GM10266 (cell line): Measurements from ENCODE around the gene NRP2.

Experiments used
- DNase-seq: peaks from one replicate; pipeline ENCODE4 v3.0.0; 2012; ENCODE audit errors: extremely low spot score
- CTCF ChIP-seq: IDR thresholded peaks from 2 replicates; pipeline ENCODE4 v1.5.1; 2012; ENCODE audit warnings: mild to moderate bottlenecking, low read depth; ENCODE audit not compliant: control insufficient read depth, insufficient read depth; ENCODE audit errors: missing control alignments

The NRP2 gene

DNA sequence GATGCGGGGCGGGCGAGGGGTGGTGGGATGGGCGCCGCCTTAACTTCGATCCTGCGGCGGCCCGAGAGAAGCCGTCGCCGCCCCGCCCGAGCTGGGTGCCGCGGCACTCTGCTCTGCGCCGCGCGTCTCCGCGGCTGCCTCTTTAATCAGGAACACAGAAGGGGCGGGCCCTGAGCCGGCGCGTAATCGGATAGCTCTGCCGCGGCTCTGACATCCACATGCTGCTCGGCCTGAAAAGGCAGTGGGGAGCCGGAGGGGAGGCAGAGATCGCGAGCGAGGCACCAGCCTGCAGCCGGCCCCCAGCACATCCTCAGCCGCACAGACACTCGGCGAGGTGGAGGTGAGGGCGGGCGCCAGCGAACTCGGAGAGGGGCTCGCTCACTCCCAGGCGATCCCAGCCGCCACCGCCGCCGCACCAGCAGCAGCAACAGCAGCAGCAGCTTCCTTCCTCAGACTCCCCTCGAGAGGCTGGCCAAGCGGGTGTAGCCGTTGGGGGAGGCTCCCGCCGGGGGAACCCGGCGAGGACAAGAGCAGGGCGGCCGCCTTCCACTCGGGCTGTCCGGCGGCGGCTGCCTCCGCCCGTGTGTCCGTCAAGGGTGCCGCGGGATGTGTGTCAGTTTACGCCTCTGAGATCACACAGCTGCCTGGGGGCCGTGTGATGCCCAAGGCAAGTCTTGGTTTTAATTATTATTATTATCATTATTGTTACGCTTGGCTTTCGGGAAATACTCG, at the start of gene NRP2:
Gene NRP2 (plus strand): TSS at position 263 of the 732 bp plus-strand sequence. CDS start 790 bp downstream, outside the sequence.
- no peak for TF ChIP-seq CTCF
- peak; percentile 68 for DNase-seq

DNA sequence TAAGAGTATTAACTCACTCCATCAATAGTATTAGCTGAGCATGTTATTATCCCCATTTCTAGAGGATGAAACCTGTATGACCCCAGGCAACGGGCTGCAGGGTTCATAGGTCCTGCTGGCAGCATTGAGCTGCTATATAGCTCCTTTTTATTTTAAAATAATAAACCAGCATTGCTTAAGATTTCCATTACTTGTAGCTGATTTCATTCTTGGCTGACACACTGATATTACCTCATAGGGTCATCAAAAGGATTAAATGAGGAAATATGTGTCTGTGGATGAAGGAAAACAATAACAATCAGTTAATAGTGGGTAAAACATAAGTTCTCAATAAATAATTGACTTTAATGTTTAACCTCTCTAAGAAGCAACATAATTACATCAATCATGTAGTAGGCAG, 48.3 kb upstream of the NRP2 start:
- no peak for DNase-seq
- no peak for TF ChIP-seq CTCF

- no peak for DNase-seq
- TF ChIP-seq CTCF, result no peak
Measured at GRCh38 chr2:205636549-205637319, 45.6 kb upstream of the NRP2 start.

DNA sequence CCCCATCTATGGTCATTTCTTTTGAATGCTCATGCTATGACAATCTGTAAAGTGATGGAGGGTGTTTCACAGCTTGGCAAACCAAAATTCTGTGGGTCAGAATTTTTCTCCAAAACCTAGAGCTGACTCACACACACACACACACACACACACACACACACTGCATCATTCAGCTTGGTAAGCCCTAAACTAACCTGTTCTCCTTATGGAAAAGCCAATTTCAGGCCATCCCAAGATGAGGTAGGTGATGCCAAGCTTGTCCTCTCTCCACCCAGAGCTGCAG, 45.0 kb upstream of the NRP2 start:
- no peak for TF ChIP-seq CTCF
- no peak for DNase-seq

DNA sequence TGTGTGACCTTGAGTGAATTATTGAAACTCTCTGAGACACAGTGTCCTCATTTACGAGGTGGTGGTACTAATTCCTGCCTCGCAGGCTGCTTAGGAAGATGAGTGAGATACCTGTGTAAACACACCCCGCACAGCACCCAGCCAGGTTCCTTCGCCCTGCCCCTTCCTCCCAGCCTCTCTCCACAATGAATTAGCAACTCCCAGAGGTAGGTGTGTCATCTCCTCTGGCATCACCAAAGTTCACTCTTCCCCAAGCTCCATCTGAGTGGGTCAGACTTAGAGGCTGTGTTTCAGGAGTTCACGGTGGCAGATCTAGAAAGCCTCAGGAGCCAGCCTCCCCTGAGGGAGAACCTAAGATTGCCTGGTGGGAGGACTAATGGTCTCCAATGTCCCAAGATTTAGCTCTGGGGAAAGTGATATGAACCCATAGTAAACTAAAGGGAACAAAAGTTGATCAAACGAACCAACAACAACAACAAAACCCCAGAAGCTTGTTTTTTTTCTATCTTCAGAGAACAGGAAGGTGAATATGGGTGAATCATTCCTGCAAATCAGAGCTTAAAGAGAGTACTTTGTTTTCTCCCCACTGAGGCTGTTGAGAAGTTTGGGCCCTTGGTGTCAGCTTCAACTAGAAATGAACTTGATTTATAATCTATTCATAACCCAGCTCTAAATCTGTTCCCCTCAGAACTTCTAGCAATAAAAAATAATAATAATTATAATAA, 44.4 kb upstream of the NRP2 start:
- no peak for DNase-seq
- no peak for TF ChIP-seq CTCF

- DNase-seq, result no peak
- no peak for TF ChIP-seq CTCF
Measured at GRCh38 chr2:205640716-205641115, 41.6 kb upstream of the NRP2 start.
